ENCODE data around the gene KRTAP9-8. TPM values are rescaled to one million over a fixed set of nuclear protein-coding genes. Genes with fewer than 3 reads are reported as not detected.
"Not testable (repeated sequence)": the region's sequence is repeated elsewhere in the genome, so short reads cannot be mapped to it uniquely, and the experiment has no call there.

KRTAP9-8 gene
- total RNA-seq, 1 experiment from 2014 or later: not detected

- TF ChIP-seq CTCF (IDR thresholded peaks at IDR 0.05; ENCODE audit: unreplicated experiment): no peak
- Mint-ChIP-seq H3K27me3 (ENCODE audit: unreplicated experiment) (no peaks in the 10 kb centered on the region), H3K9me3 (ENCODE audit: low read depth, unreplicated experiment) (no peaks in the 10 kb centered on the region), H3K27ac (ENCODE audit: unreplicated experiment) (no peak overlapping the region), H3K36me3 (ENCODE audit: insufficient read depth, unreplicated experiment) (no peaks in the 10 kb centered on the region), H3K4me1 (ENCODE audit: low read depth, unreplicated experiment) (no peaks in the 10 kb centered on the region), H3K4me3 (ENCODE audit: low read depth, unreplicated experiment) (no peak overlapping the region)
- DNase-seq: no peak
- CTCF ChIA-PET: no interaction called here
- no TSS peak for BruUV-seq (replicated peaks)
- intact Hi-C loops (cut with micrococcal nuclease; ENCODE audit: unreplicated experiment): no loop called here
Observed at GRCh38 chr17:41226051-41226450, 11.7 kb upstream of the KRTAP9-8 start.

- H3K4me3 Mint-ChIP-seq (ENCODE audit: low read depth, unreplicated experiment); H3K36me3 Mint-ChIP-seq (ENCODE audit: insufficient read depth, unreplicated experiment); H3K9me3 Mint-ChIP-seq (ENCODE audit: low read depth, unreplicated experiment); DNase-seq; H3K4me1 Mint-ChIP-seq (ENCODE audit: low read depth, unreplicated experiment); intact Hi-C loops (cut with micrococcal nuclease; ENCODE audit: unreplicated experiment); CTCF ChIA-PET; BruUV-seq (replicated peaks); H3K27me3 Mint-ChIP-seq (ENCODE audit: unreplicated experiment); H3K27ac Mint-ChIP-seq (ENCODE audit: unreplicated experiment): not testable (repeated sequence)
Observed at GRCh38 chr17:41226598-41227095, 11.2 kb upstream of the KRTAP9-8 start, which contains the start of gene KRTAP9-2. Gene KRTAP9-2 (plus strand): TSS chr17:41226648. CDS start chr17:41226655, 7 bp downstream.

- no TSS peak for BruUV-seq (replicated peaks)
- intact Hi-C loops (cut with micrococcal nuclease; ENCODE audit: unreplicated experiment): no loop called here
- no peak overlapping the region for H3K4me3 Mint-ChIP-seq (ENCODE audit: low read depth, unreplicated experiment)
- H3K27ac Mint-ChIP-seq (ENCODE audit: unreplicated experiment): no peak overlapping the region
- no peaks in the 10 kb centered on the region for H3K9me3 Mint-ChIP-seq (ENCODE audit: low read depth, unreplicated experiment)
- CTCF ChIA-PET: interaction anchor here (0.6 to 0.7 kb wide), 2 partner anchors 51 to 965 kb away, joined by 3 read pairs; no protein-coding TSS in a partner anchor
- TF ChIP-seq CTCF (IDR thresholded peaks at IDR 0.05; ENCODE audit: unreplicated experiment): no peak
- H3K27me3 Mint-ChIP-seq (ENCODE audit: unreplicated experiment): no peaks in the 10 kb centered on the region
- no peaks in the 10 kb centered on the region for H3K36me3 Mint-ChIP-seq (ENCODE audit: insufficient read depth, unreplicated experiment)
- H3K4me1 Mint-ChIP-seq (ENCODE audit: low read depth, unreplicated experiment): no peaks in the 10 kb centered on the region
- no peak for DNase-seq
Observed at GRCh38 chr17:41230094-41230493, 7.7 kb upstream of the KRTAP9-8 start.

- intact Hi-C loops (cut with micrococcal nuclease; ENCODE audit: unreplicated experiment): no loop called here
- H3K9me3 Mint-ChIP-seq (ENCODE audit: low read depth, unreplicated experiment): no peaks in the 10 kb centered on the region
- no peak overlapping the region for H3K4me3 Mint-ChIP-seq (ENCODE audit: low read depth, unreplicated experiment)
- H3K4me1 Mint-ChIP-seq (ENCODE audit: low read depth, unreplicated experiment): no peaks in the 10 kb centered on the region
- no peak for DNase-seq
- CTCF ChIA-PET: no interaction called here
- no TSS peak for BruUV-seq (replicated peaks)
- no peaks in the 10 kb centered on the region for H3K36me3 Mint-ChIP-seq (ENCODE audit: insufficient read depth, unreplicated experiment)
- no peaks in the 10 kb centered on the region for H3K27me3 Mint-ChIP-seq (ENCODE audit: unreplicated experiment)
- no peak overlapping the region for H3K27ac Mint-ChIP-seq (ENCODE audit: unreplicated experiment)
- TF ChIP-seq CTCF (IDR thresholded peaks at IDR 0.05; ENCODE audit: unreplicated experiment): no peak
Observed at GRCh38 chr17:41231731-41232130, 6.1 kb upstream of the KRTAP9-8 start.

DNA sequence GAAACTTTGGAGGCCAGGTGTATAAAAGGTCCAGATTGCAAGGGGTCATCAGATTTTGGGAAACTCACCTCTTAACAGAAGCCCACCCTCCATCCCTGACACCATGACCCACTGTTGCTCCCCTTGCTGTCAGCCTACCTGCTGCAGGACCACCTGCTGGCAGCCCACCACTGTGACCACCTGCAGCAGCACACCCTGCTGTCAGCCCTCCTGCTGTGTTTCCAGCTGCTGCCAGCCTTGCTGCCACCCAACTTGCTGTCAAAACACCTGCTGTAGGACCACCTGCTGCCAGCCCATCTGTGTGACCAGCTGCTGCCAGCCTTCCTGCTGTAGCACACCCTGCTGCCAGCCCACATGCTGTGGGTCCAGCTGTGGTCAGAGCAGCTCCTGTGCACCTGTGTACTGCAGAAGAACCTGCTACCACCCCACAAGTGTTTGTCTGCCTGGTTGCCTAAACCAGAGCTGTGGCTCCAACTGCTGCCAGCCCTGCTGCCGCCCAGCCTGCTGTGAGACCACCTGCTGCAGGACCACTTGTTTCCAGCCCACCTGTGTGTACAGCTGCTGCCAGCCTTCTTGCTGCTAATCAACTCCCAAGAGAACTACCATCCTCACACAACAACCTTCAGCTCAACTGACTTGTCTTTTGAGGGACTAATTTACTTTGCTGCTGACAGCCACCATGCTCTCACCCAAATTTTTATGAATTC is 5.2 kb upstream of the KRTAP9-8 start, which contains the start of gene KRTAP9-3:
KRTAP9-3 (plus strand) TSS at position 51 of the 707 bp plus-strand sequence; CDS start at position 104, 53 bp downstream.
- H3K4me1 Mint-ChIP-seq (ENCODE audit: low read depth, unreplicated experiment); CTCF ChIA-PET; H3K4me3 Mint-ChIP-seq (ENCODE audit: low read depth, unreplicated experiment); H3K27ac Mint-ChIP-seq (ENCODE audit: unreplicated experiment); BruUV-seq (replicated peaks); DNase-seq; H3K27me3 Mint-ChIP-seq (ENCODE audit: unreplicated experiment); intact Hi-C loops (cut with micrococcal nuclease; ENCODE audit: unreplicated experiment); H3K36me3 Mint-ChIP-seq (ENCODE audit: insufficient read depth, unreplicated experiment); H3K9me3 Mint-ChIP-seq (ENCODE audit: low read depth, unreplicated experiment): not testable (repeated sequence)

DNA sequence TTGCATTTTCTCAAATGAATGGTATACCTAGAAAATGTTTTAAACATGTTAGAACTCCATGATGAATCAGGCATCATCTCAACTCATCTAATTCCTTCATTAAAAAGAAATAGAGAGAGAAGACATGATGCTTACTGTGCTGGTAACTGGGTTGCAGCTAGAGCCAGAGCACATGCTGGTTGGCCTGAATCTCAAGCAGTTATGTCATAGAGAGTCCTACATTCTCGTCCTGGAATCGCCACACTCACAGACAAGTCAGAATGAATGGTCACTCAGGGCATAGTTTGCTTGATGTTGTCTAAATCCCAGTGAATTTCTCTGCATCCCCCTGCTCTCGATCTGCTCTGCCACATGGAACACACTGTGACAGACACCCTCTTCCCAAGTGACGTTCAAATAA is 683 bp upstream of the KRTAP9-8 start:
- H3K27ac Mint-ChIP-seq (ENCODE audit: unreplicated experiment); H3K4me3 Mint-ChIP-seq (ENCODE audit: low read depth, unreplicated experiment); BruUV-seq (replicated peaks); H3K9me3 Mint-ChIP-seq (ENCODE audit: low read depth, unreplicated experiment); H3K36me3 Mint-ChIP-seq (ENCODE audit: insufficient read depth, unreplicated experiment); DNase-seq; H3K4me1 Mint-ChIP-seq (ENCODE audit: low read depth, unreplicated experiment); H3K27me3 Mint-ChIP-seq (ENCODE audit: unreplicated experiment); intact Hi-C loops (cut with micrococcal nuclease; ENCODE audit: unreplicated experiment): not testable (repeated sequence)
- CTCF ChIA-PET: interaction anchor here (0.6 kb wide), 1 partner anchor 9 kb away, joined by 4 read pairs; no protein-coding TSS in a partner anchor

- H3K9me3 Mint-ChIP-seq (ENCODE audit: low read depth, unreplicated experiment); BruUV-seq (replicated peaks); H3K27me3 Mint-ChIP-seq (ENCODE audit: unreplicated experiment); H3K27ac Mint-ChIP-seq (ENCODE audit: unreplicated experiment); H3K4me3 Mint-ChIP-seq (ENCODE audit: low read depth, unreplicated experiment); H3K36me3 Mint-ChIP-seq (ENCODE audit: insufficient read depth, unreplicated experiment); H3K4me1 Mint-ChIP-seq (ENCODE audit: low read depth, unreplicated experiment); intact Hi-C loops (cut with micrococcal nuclease; ENCODE audit: unreplicated experiment); DNase-seq: not testable (repeated sequence)
- CTCF ChIA-PET: interaction anchor here (0.6 to 0.8 kb wide), 2 partner anchors 288 to 1295 kb away, joined by 3 to 7 read pairs; no protein-coding TSS in a partner anchor
Observed at GRCh38 chr17:41246995-41247787, 9.4 kb downstream of the KRTAP9-8 start.

Data from Calu3 (cell line).